Endodermal cell (in vitro differentiated cells): ENCODE measurements around the gene TMEM266. TPM values are rescaled to one million over a fixed set of nuclear protein-coding genes. Genes with fewer than 3 reads are reported as not detected.
A peak's percentile ranks its signal among the peaks of the same experiment; 100 is the strongest.

ENCODE experiments used
- DNase-seq: peaks from one replicate; pipeline ENCODE4 v3.0.0-alpha.2; 2017
- H3K27ac ChIP-seq: 2 replicates; pipeline ENCODE4 v1.5.1; 2013; ENCODE audit warnings: mild to moderate bottlenecking, low read depth, low read length, moderate library complexity
- H3K27me3 ChIP-seq: 2 replicates; pipeline ENCODE4 v1.6.1; 2013; ENCODE audit warnings: mild to moderate bottlenecking, low read length, moderate library complexity; ENCODE audit not compliant: insufficient read depth, control insufficient read depth, poor library complexity, severe bottlenecking
- H3K36me3 ChIP-seq: 2 replicates; pipeline ENCODE4 v1.7.0; 2013; ENCODE audit warnings: mild to moderate bottlenecking, low read length, moderate library complexity; ENCODE audit not compliant: control insufficient read depth, insufficient read depth
- H3K4me1 ChIP-seq: one replicate; pipeline ENCODE4 v1.7.0; 2013; ENCODE audit warnings: low read length; ENCODE audit not compliant: control insufficient read depth, insufficient read depth
- H3K4me3 ChIP-seq: 2 replicates; pipeline ENCODE4 v1.5.1; 2013; ENCODE audit warnings: mild to moderate bottlenecking, low read length, moderate library complexity
- H3K9ac ChIP-seq: 2 replicates; pipeline ENCODE4 v1.6.1; 2013; ENCODE audit warnings: mild to moderate bottlenecking, low read length, moderate library complexity; ENCODE audit not compliant: poor library complexity, severe bottlenecking; ENCODE audit errors: extremely low read depth
- H3K9me3 ChIP-seq: 2 replicates; pipeline ENCODE4 v1.6.1; 2013; ENCODE audit warnings: mild to moderate bottlenecking, low read length, moderate library complexity; ENCODE audit not compliant: control insufficient read depth
- H3K27ac Mint-ChIP-seq: 2 replicates; pipeline ENCODE4 v1.8.0; 2020; ENCODE audit warnings: mixed read lengths
- H3K27me3 Mint-ChIP-seq: 2 replicates; pipeline ENCODE4 v1.8.0; 2021; ENCODE audit warnings: mild to moderate bottlenecking, mixed read lengths; ENCODE audit not compliant: insufficient read depth
- H3K36me3 Mint-ChIP-seq: 2 replicates; pipeline ENCODE4 v1.8.0; 2020; ENCODE audit warnings: low read depth, mixed read lengths
- H3K4me1 Mint-ChIP-seq: 2 replicates; pipeline ENCODE4 v1.8.0; 2020; ENCODE audit warnings: mixed read lengths
- H3K4me3 Mint-ChIP-seq: 2 replicates; pipeline ENCODE4 v1.8.0; 2020; ENCODE audit warnings: mild to moderate bottlenecking, moderate library complexity, mixed read lengths
- H3K9me3 Mint-ChIP-seq: 2 replicates; pipeline ENCODE4 v1.8.0; 2020; ENCODE audit warnings: mild to moderate bottlenecking, mixed read lengths
- CTCF ChIP-seq: fragments of 200-600 bp; sonication (generic); conservative IDR thresholded peaks from 2 replicates; pipeline ENCODE4 v1.5.0; 2021; ENCODE audit warnings: antibody characterized with exemption, mild to moderate bottlenecking
- WGBS, 2 experiments: methylation state at CpG; one replicate each; pipeline versions ENCODE4 v1.1.5 to v1.1.7; 2013; ENCODE audit warnings: missing lambda C conversion rate in 2 of 2, mixed read lengths in 1 of 2; ENCODE audit not compliant: insufficient coverage in 1 of 2, insufficient read length in 1 of 2; 5-methylcytosine and 5-hydroxymethylcytosine counted together
- total RNA-seq, 2 donors: library from RNA; stranded (reverse); fragmentation: NEBNext Ultra II Directional in 1 of 2; extraction: Animal tissue kit (Norgen Biotek cat#: 25700) in 1 of 2; gene quantifications; 2 replicates in 1 of 2; 3 replicates in 1 of 2; pipeline ENCODE4 v1.2.1, GENCODE V29; 2021

TMEM266 gene
- total RNA-seq, 2 donors from 2014 or later = 1.8 to 2.0 TPM

DNA sequence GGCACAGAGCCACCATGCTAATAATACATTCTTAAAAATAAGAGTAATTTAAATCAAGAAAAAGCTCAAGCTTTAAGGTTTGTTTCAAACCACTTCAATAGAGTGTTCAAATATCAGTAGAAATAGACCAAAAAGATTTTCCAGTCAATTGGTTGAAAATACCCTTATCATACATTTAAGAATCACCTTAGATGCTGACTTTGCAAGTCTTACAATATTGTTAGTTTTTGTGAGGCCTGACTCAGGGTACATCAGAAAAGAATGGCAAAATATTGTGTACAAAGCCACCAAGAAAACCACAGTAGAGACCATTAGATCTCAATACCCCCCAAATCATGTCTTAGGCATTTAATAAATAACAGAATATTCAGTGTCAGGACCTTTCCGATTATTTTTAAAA lies 27.7 kb upstream of the TMEM266 start:
- 88% methylated on average over 1 of the region's 1 CpG; no CpG with 5 or more reads in 1 of the 2 experiments for WGBS, 2 experiments
- H3K27ac Mint-ChIP-seq = no peak overlapping the region
- H3K27me3 ChIP-seq = no peaks in the 10 kb centered on the region
- H3K4me1 ChIP-seq = peaks cover 5% of the 10 kb centered on the region
- H3K9me3 ChIP-seq = peaks cover 29% of the 10 kb centered on the region
- no peak overlapping the region for H3K4me3 ChIP-seq
- peaks cover 39% of the 10 kb centered on the region for H3K4me1 Mint-ChIP-seq
- no peak overlapping the region for H3K27ac ChIP-seq
- H3K4me3 Mint-ChIP-seq = no peak overlapping the region
- H3K27me3 Mint-ChIP-seq = no peaks in the 10 kb centered on the region
- no peak for TF ChIP-seq CTCF
- no peak overlapping the region for H3K9ac ChIP-seq
- no peaks in the 10 kb centered on the region for H3K36me3 ChIP-seq
- no peaks in the 10 kb centered on the region for H3K36me3 Mint-ChIP-seq
- DNase-seq = no peak
- H3K9me3 Mint-ChIP-seq = peaks cover 22% of the 10 kb centered on the region

DNA sequence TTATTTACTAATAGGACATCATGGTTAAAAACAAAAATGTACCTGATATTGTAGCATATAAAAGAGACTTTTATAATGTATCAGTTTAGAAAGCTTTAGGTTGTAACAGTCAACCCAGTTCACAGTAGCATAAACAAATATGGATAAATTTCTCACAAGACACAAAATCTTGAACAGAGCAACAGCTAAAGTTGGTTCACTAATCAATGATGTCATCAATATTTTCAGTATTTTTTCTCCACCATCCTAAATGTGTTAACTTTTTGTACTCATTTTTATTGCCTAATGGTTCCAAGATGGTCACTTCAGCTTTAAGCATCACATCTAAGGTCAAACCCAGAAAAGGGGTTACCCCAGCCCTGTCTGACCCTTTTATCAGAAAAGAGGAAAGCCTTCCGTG lies 26.3 kb upstream of the TMEM266 start:
- Mint-ChIP-seq H3K36me3 (no peaks in the 10 kb centered on the region), H3K9me3 (peaks cover 10% of the 10 kb centered on the region), H3K27me3 (no peaks in the 10 kb centered on the region), H3K27ac (peak overlapping the region; percentile 83), H3K4me1 (peaks cover 45% of the 10 kb centered on the region), H3K4me3 (no peak overlapping the region)
- peaks cover 20% of the 10 kb centered on the region for H3K9me3 ChIP-seq
- no peaks in the 10 kb centered on the region for H3K36me3 ChIP-seq
- 75% methylated on average over 1 of the region's 1 CpG; no CpG with 5 or more reads in 1 of the 2 experiments for WGBS, 2 experiments
- no peak for TF ChIP-seq CTCF
- H3K4me1 ChIP-seq = peaks cover 5% of the 10 kb centered on the region
- H3K27ac ChIP-seq = no peak overlapping the region
- no peak for DNase-seq
- no peaks in the 10 kb centered on the region for H3K27me3 ChIP-seq
- peak overlapping the region; percentile 21 for H3K4me3 ChIP-seq
- peak overlapping the region; percentile 54 for H3K9ac ChIP-seq

DNA sequence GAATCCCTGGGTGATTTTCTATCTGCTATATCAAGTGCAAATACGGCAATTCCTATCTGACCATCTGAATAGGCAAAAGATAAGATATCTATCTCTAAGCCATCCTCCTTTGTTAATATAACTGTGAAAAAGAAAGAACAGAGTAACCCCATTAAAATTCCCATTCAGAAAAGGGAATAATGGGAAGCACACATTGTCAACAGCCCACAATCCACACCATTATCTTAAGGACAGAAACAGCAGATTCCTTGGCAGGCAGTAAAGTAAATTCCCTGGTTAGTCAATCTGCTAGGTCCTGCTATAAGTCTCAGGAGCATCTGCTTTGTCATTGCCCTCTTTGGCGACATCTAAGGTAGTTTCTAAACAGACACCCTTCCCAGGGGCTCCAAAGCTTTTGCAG lies 25.7 kb upstream of the TMEM266 start:
- 31 to 38% methylated on average over 2 of the region's 2 CpGs for WGBS, 2 experiments
- H3K36me3 Mint-ChIP-seq = no peaks in the 10 kb centered on the region
- H3K27ac ChIP-seq = no peak overlapping the region
- peak overlapping the region; percentile 74 for H3K4me3 ChIP-seq
- peaks cover 10% of the 10 kb centered on the region for H3K9me3 Mint-ChIP-seq
- TF ChIP-seq CTCF = no peak
- peak overlapping the region; percentile 83 for H3K27ac Mint-ChIP-seq
- peak; percentile 61 for DNase-seq
- peaks cover 5% of the 10 kb centered on the region for H3K4me1 ChIP-seq
- no peaks in the 10 kb centered on the region for H3K36me3 ChIP-seq
- peak overlapping the region; percentile 38 for H3K4me3 Mint-ChIP-seq
- peak overlapping the region; percentile 54 for H3K9ac ChIP-seq
- H3K27me3 Mint-ChIP-seq = peaks cover 4% of the 10 kb centered on the region
- peaks cover 45% of the 10 kb centered on the region for H3K4me1 Mint-ChIP-seq
- H3K27me3 ChIP-seq = no peaks in the 10 kb centered on the region
- H3K9me3 ChIP-seq = peaks cover 13% of the 10 kb centered on the region
